PFSK-1 (cell line): Measurements from ENCODE around the gene MTUS2.

Experiments
- FOXP2 ChIP-seq: optimal IDR thresholded peaks from 2 replicates; pipeline ENCODE3; 2011; ENCODE audit warnings: borderline replicate concordance, control low read depth, inconsistent platforms; ENCODE audit not compliant: insufficient read depth; ENCODE audit errors: extremely low read length, extremely low read depth
- POLR2AphosphoS5 ChIP-seq: IDR thresholded peaks from 2 replicates; pipeline ENCODE4 v1.6.1; 2012; ENCODE audit warnings: low read depth, mild to moderate bottlenecking, control low read depth, low read length, moderate library complexity
- REST ChIP-seq, 2 experiments: IDR thresholded peaks; 2 replicates each; pipeline versions ENCODE4 v1.6.1 to v1.8.0; 2011 to 2012; ENCODE audit warnings: low read depth in 2 of 2, low read length in 2 of 2, control low read depth in 1 of 2, inconsistent platforms in 1 of 2, mild to moderate bottlenecking in 1 of 2, moderate library complexity in 1 of 2; ENCODE audit not compliant: insufficient read depth in 1 of 2
- SIN3A ChIP-seq: IDR thresholded peaks from 2 replicates; pipeline ENCODE4 v1.6.1; 2012; ENCODE audit warnings: mild to moderate bottlenecking, low read length, moderate library complexity, borderline replicate concordance; ENCODE audit not compliant: insufficient read depth
- TAF1 ChIP-seq: IDR thresholded peaks from 2 replicates; pipeline ENCODE4 v1.6.1; 2012; ENCODE audit warnings: low read length, control low read depth, borderline replicate concordance; ENCODE audit not compliant: insufficient read depth

Gene MTUS2

GRCh38 chr13:29402166-29402636 is 582.1 kb downstream of the MTUS2 start:
- TF ChIP-seq SIN3A: no peak
- no peak for TF ChIP-seq FOXP2
- TF ChIP-seq REST (IDR thresholded peaks at IDR 0.05; ENCODE audit: insufficient read depth in 1 of 2, low read depth in 2 of 2, low read length in 2 of 2): no peak
- no peak for TF ChIP-seq POLR2AphosphoS5
- TF ChIP-seq TAF1: no peak

DNA sequence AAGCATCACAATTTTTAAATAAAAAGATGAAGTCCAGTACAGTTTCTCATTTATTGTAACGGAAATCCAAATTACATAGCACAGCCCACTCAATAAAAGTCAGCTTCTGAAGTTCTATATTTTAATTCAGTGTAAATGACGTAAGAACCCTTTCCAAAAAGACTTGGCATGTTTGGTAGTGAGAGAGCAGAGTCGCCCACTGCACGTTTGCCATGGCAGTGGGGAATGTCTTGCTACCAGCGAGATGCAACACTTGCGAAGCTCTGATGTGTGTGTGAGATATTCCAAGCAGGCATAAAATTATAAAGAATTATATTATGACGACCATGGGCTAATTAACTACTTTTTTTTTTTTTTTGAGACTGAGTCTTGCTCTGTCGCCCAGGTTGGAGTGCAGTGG is 585.3 kb downstream of the MTUS2 start:
- TF ChIP-seq POLR2AphosphoS5: no peak
- TF ChIP-seq TAF1: no peak

GRCh38 chr13:29411481-29411880 is 591.3 kb downstream of the MTUS2 start:
- TF ChIP-seq REST (IDR thresholded peaks at IDR 0.05; ENCODE audit: insufficient read depth in 1 of 2, low read depth in 2 of 2, low read length in 2 of 2) (no peak), TAF1 (no peak), SIN3A (no peak)

- TF ChIP-seq FOXP2 (no peak), POLR2AphosphoS5 (no peak)
Observed at GRCh38 chr13:29418026-29418425, 597.9 kb downstream of the MTUS2 start.

DNA sequence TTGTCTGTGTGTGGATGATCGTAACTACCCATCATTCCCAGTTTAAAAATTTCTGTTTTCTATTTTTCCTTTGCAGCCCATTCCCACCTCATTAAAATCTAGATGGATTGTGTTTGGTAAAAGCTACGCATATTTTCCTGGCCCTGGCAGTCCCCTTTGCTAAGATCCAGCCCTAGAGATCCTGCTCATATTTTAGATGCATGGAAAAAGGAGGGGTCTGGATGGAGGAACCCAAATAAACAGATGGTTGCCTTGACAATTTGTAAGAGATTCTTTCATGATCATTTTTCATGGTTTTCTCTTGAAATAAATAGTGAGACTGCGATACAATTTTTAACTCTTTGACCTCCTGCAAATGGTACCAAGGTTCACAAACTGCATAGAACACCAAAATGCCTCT is 601.0 kb downstream of the MTUS2 start:
- TF ChIP-seq SIN3A: no peak
- no peak for TF ChIP-seq POLR2AphosphoS5
- TF ChIP-seq REST (IDR thresholded peaks at IDR 0.05; ENCODE audit: insufficient read depth in 1 of 2, low read depth in 2 of 2, low read length in 2 of 2): no peak
- no peak for TF ChIP-seq FOXP2
- no peak for TF ChIP-seq TAF1

GRCh38 chr13:29422015-29422414 is 601.9 kb downstream of the MTUS2 start:
- TF ChIP-seq TAF1: no peak
- TF ChIP-seq FOXP2: no peak
- no peak for TF ChIP-seq REST (IDR thresholded peaks at IDR 0.05; ENCODE audit: insufficient read depth in 1 of 2, low read depth in 2 of 2, low read length in 2 of 2)
- TF ChIP-seq POLR2AphosphoS5: no peak
- TF ChIP-seq SIN3A: no peak
